Measurements from ENCODE around the gene SMIM12. TPM values are rescaled to one million over a fixed set of nuclear protein-coding genes. Genes with fewer than 3 reads are reported as not detected.
A peak's percentile ranks its signal among the peaks of the same experiment; 100 is the strongest.

The SMIM12 gene
- total RNA-seq, 1 donor from 2014 or later = 45.4 TPM

DNA sequence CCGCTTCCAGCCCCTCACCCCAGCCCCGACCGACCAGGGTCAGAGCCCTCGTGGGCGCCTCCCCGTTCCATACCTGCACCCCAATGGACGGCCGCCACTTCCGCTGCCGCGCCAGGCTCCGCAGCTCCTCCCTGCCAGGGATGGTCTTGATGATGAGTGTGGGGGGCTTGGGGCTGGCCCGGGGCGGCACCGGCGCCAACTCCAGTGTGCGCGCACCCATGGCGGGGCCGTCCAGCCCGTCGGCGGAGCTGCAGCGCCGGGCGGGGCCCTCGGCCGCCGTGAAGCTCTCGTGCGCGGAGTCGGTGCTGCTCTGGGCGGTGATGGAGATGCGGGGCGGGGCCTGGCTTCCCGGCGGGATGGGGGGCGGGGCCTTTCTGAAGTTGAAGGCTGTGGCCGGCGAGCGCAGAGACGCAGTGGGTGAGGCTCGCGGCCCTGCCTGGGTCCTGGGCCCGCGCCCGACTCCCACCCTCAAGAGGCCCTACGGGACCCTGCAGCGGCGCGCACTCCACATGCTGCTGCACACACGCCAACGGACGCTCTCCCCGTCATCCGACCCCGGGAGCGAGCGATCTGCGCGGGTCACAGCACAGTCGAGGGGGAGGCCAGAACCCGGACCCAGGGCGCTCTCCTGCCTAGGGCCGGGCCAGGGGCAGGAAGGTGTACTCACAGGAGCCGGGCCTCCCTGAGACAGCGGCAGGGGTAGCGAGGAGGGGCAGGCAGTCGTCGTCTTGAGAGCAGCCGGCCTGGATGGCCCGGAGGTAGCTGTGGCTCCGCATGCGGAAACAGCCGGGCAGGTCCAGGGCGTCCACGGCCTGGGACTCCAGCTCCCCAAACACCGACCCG is 26.1 kb upstream of the SMIM12 start:
- H3K4me3 Mint-ChIP-seq = no peak overlapping the region
- no peaks in the 10 kb centered on the region for H3K36me3 Mint-ChIP-seq (ENCODE audit: low read depth)
- H3K4me1 Mint-ChIP-seq = no peaks in the 10 kb centered on the region
- TF ChIP-seq, protein P1, sequence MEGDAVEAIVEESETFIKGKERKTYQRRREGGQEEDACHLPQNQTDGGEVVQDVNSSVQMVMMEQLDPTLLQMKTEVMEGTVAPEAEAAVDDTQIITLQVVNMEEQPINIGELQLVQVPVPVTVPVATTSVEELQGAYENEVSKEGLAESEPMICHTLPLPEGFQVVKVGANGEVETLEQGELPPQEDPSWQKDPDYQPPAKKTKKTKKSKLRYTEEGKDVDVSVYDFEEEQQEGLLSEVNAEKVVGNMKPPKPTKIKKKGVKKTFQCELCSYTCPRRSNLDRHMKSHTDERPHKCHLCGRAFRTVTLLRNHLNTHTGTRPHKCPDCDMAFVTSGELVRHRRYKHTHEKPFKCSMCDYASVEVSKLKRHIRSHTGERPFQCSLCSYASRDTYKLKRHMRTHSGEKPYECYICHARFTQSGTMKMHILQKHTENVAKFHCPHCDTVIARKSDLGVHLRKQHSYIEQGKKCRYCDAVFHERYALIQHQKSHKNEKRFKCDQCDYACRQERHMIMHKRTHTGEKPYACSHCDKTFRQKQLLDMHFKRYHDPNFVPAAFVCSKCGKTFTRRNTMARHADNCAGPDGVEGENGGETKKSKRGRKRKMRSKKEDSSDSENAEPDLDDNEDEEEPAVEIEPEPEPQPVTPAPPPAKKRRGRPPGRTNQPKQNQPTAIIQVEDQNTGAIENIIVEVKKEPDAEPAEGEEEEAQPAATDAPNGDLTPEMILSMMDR (conservative IDR thresholded peaks at IDR 0.05) = no peak
- no peaks in the 10 kb centered on the region for H3K9me3 Mint-ChIP-seq
- H3K27ac Mint-ChIP-seq (ENCODE audit: unreplicated experiment) = no peak overlapping the region
- peak; percentile 62 for DNase-seq (ENCODE audit: low read depth, low spot score)
- H3K27me3 Mint-ChIP-seq (ENCODE audit: low read depth) = peaks cover 91% of the 10 kb centered on the region

DNA sequence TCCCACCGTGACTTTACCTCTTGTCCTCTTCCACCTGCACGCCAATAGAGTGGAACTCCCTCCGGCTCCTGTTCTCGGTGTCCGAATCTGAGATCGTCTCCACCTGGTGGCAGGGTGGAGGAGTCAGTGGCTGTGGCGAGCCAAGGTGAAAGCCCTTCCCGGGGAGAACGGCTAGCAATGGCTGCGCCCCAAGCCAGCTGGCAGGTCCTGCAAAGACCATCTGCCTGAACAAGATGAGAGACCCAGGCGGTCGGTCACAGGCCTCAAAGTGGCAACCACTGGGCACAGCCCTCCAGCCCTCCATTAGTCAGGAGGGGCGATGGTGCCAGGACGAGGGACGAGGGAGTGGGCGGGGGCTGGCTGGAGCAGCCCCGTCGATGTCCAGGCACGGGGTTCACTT is 25.4 kb upstream of the SMIM12 start:
- peaks cover 92% of the 10 kb centered on the region for H3K27me3 Mint-ChIP-seq (ENCODE audit: low read depth)
- peak overlapping the region; percentile 57 for H3K4me3 Mint-ChIP-seq
- no peak overlapping the region for H3K27ac Mint-ChIP-seq (ENCODE audit: unreplicated experiment)
- no peaks in the 10 kb centered on the region for H3K36me3 Mint-ChIP-seq (ENCODE audit: low read depth)
- DNase-seq (ENCODE audit: low read depth, low spot score) = no peak
- no peaks in the 10 kb centered on the region for H3K4me1 Mint-ChIP-seq
- no peaks in the 10 kb centered on the region for H3K9me3 Mint-ChIP-seq
- TF ChIP-seq, protein P1 (conservative IDR thresholded peaks at IDR 0.05) = no peak

DNA sequence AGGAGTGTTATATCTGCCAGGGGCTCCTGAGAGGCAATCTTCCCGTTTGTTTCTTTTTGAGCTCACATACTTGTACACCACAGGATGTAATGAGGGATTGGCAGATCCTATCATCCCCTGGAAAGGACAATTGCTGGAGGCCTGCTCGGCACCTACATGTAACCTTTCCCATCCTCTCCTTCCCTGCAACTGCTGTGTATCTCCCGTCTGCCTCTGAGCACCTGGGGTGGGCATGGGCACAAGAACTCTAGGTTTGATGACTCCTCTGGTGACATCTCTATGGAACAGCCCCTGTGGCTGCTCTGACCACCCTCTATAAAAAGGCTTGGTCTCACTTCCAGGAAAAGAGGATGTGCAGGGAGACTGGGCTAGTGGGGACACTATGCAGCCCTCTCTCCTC is 25.0 kb upstream of the SMIM12 start:
- no peaks in the 10 kb centered on the region for H3K9me3 Mint-ChIP-seq
- no peak overlapping the region for H3K27ac Mint-ChIP-seq (ENCODE audit: unreplicated experiment)
- H3K36me3 Mint-ChIP-seq (ENCODE audit: low read depth) = no peaks in the 10 kb centered on the region
- H3K27me3 Mint-ChIP-seq (ENCODE audit: low read depth) = peaks cover 92% of the 10 kb centered on the region
- no peaks in the 10 kb centered on the region for H3K4me1 Mint-ChIP-seq
- TF ChIP-seq, protein P1 (conservative IDR thresholded peaks at IDR 0.05) = no peak
- no peak for DNase-seq (ENCODE audit: low read depth, low spot score)
- peak overlapping the region; percentile 57 for H3K4me3 Mint-ChIP-seq

DNA sequence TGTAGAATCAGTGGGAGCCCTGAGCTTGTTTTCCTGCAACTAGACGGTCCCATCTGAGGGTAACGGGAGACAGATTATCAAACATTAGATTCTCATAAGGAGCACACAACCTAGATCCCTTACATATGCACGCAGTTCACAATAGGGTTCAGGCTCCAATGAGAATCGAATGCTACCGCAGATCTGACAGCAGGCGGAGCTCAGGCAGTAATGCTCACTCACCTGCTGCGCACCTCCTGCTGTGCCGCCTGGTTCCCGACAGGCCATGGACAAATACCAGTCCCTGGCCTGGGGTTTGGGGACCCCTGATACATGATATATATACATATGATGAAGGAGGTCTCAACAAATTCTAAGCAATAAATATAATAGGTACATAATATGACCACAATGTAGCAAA is 19.7 kb upstream of the SMIM12 start:
- no peaks in the 10 kb centered on the region for H3K4me1 Mint-ChIP-seq
- no peak overlapping the region for H3K4me3 Mint-ChIP-seq
- H3K27ac Mint-ChIP-seq (ENCODE audit: unreplicated experiment) = no peak overlapping the region
- peaks cover 91% of the 10 kb centered on the region for H3K27me3 Mint-ChIP-seq (ENCODE audit: low read depth)
- no peak for DNase-seq (ENCODE audit: low read depth, low spot score)
- TF ChIP-seq, protein P1 (conservative IDR thresholded peaks at IDR 0.05) = no peak
- no peaks in the 10 kb centered on the region for H3K36me3 Mint-ChIP-seq (ENCODE audit: low read depth)
- H3K9me3 Mint-ChIP-seq = no peaks in the 10 kb centered on the region

DNA sequence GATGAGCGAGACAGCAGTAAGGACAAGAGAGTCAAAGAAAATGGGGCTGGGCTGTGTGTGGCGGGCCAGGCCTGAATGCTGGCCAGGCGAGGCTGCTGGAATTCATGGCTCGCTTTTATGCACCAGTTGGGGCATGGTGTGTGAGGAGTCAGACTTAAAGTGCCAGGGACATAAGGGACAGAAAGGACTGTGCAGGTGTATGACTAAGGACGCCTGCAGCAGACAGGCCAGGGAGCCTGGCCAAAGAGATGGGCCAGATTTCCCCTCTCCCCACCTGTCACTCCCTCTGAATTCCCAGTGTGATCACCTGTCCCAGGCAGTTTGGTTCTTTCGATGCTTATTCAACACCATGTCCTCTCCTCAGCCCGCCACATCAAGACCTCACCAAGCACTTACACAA is 16.9 kb upstream of the SMIM12 start:
- Mint-ChIP-seq H3K4me3 (no peak overlapping the region), H3K27ac (ENCODE audit: unreplicated experiment) (peak overlapping the region; percentile 75), H3K9me3 (no peaks in the 10 kb centered on the region), H3K4me1 (no peaks in the 10 kb centered on the region), H3K27me3 (ENCODE audit: low read depth) (peaks cover 92% of the 10 kb centered on the region), H3K36me3 (ENCODE audit: low read depth) (no peaks in the 10 kb centered on the region)
- DNase-seq (ENCODE audit: low read depth, low spot score) = no peak
- TF ChIP-seq, protein P1 (conservative IDR thresholded peaks at IDR 0.05) = no peak

Data from neural crest cell (in vitro differentiated cells).